ENCODE measurements around the gene LARP4.

- no peak for TF ChIP-seq CTCF (conservative IDR thresholded peaks at IDR 0.05 in 1 of 2, IDR thresholded peaks at IDR 0.05 in 1 of 2; ENCODE audit: low read depth in 1 of 2, low read length in 2 of 2)
- no peak for TF ChIP-seq EZH2 (IDR thresholded peaks at IDR 0.05; ENCODE audit: low read length, missing control alignments)
These were observed 34.8 kb upstream of the LARP4 start for GRCh38 chr12:50365709-50366406.
